RCC 7860 (cell line): ENCODE results near the gene TAC3.
A peak's percentile ranks its signal among the peaks of the same experiment; 100 is the strongest.
"Not testable (repeated sequence)": the region's sequence is repeated elsewhere in the genome, so short reads cannot be mapped to it uniquely, and the experiment has no call there.

Source experiments
- DNase-seq: peaks from one replicate; pipeline ENCODE4 v3.0.0-alpha.2; 2015; ENCODE audit warnings: low spot score
- FAIRE-seq: peaks from 2 replicates; lab custom pipeline; 2012; peaks lifted over from hg19 to GRCh38; lab: Jason Lieb, UNC

The TAC3 gene

DNA sequence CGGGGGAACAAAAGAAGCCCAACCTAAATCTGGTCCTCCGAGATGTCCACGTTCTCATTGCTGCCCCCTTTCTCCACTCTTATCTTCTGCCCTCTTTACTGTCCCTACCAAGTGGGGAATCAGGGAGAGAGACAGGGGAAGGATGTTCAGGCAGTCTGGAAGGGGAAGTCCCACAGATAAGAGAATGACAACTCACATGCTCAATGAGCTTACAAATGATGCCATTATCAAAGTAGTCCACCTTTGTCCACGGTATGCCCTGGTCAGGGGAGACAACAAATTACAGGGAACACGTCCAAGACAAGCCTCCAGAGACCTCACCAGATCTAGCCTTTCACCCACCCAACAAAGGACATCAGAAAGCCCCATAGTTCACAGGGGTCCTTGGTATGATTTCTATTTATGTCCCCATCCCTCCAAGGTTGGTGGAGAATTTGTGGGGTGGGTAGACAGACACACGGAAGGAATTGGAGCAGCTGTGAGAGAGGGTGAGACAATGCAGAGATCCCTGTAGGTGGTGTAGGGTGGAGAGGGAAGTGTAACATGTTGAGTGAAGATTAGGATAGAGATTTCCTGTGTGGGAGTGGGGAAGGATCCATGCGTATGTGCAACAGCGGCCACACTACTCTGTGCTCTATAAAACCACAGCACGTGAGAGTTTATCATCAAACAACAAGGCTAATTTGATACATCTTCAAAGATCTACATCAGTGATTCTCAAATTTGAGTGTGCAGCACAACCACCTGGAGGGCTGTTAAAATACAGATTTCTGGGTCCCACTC lies 22.9 kb upstream of the TAC3 start:
- DNase-seq (no peak), FAIRE-seq (no peak)

- no peak for DNase-seq
- no peak for FAIRE-seq
These were observed 20.9 kb upstream of the TAC3 start for GRCh38 chr12:57037264-57037663.

GRCh38 chr12:57033431-57033830 lies 17.1 kb upstream of the TAC3 start:
- FAIRE-seq (no peak), DNase-seq (no peak)

- FAIRE-seq = no peak
- DNase-seq = no peak
These were observed 15.5 kb upstream of the TAC3 start for GRCh38 chr12:57031789-57032188.

DNA sequence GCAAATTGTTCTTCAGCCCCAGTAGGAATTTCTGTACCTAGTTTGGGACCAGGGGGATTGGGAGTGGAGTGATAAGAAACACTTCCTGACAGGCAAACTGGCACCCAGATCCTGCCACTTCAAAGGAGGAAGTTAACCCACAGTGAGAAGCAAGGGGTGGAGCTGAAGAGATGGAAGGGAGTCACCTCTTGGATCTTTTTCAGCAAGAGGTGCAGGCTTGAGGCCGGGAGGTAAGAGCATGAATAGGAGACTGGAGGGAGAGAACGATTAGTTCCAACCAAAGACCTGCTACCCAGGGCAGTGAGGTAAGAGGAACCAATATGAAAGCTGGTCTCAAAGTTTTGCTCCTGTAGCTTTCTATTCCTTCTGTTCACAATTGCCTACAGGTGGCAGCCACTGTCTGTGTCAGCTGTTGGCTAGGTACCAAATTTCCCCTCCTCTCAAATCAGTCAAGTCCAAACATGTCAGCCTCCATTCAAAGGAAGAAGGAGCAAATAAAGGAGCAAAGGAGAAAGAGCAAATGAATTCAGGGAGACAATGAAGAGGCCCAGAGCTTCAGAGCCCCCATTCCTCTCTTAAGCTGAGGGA lies 14.9 kb upstream of the TAC3 start:
- DNase-seq = no peak
- FAIRE-seq = no peak

DNA sequence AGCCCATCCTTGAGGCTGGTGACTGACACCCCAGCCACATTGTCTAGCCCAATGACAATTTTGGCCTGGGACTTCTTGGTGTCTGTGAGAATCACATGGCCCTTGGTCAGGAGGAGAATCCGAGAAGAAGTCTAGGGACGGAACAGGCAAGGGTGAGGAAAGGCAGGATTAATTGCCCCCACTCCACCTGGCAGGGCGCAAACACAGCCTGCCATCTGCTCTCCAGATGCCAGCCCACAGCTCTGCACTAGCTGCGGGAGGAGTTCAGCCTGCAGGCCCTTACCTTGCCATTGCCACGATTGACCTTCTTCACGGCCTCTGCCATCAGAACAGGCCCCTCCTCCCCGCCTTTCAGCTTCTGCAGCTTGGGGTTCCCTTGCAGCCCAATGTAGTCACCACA lies 13.1 kb upstream of the TAC3 start:
- FAIRE-seq = no peak
- no peak for DNase-seq

DNA sequence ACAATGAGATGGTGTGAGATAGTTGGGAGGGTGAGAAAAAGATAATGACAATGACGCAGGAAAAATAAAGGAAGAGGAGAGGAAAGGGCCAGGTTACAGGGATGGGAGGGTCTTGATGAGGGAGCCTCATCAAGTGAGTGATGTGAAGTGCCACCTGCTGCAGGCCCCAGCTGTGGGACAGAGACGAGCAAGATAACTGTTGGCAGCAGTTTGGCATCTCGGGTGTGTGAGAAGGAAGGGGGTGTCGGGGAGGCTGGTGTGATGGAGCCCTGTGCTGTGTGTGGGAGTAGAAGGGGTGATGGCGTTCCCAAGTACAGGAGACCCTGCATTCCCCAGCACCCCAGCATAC lies 11.4 kb upstream of the TAC3 start:
- DNase-seq (no peak), FAIRE-seq (no peak)

DNA sequence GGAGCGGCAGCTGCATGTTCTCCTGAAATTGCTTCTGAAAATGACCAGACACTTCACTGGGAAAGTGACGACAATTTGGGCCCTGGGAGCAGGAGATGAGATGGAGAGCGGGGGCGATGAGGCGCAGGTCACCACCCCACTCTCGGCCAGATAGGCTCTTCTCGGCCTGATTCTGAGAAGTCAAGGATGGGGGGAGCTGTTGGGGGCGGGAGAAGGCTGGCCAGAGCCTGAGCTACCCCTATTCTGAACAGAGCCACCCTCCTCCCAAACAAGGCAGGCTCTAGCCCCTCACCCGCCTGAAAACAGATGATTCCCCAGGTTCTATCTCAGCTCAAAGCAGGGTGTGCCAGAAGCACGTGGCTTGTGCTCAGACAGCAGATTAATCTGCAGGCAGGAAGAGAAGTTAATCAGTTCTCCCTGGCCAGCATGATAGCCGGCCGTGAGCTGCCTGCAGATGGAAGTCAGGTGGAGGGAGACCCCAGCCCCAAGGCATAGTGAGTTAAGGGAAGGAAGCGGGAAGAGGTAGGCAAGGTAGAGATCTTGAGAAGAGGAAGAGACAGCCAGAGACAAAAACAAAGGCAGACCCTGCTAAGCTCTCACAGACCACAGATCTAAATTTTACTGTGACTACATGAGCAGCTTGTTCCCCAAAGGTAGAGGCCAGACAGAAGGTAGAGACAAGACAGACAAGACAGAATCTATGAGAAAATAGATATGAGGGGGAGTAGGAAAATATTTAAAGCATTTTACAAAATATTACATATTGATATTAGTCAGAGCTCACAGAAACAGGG lies 10.9 kb upstream of the TAC3 start:
- no peak for DNase-seq

DNA sequence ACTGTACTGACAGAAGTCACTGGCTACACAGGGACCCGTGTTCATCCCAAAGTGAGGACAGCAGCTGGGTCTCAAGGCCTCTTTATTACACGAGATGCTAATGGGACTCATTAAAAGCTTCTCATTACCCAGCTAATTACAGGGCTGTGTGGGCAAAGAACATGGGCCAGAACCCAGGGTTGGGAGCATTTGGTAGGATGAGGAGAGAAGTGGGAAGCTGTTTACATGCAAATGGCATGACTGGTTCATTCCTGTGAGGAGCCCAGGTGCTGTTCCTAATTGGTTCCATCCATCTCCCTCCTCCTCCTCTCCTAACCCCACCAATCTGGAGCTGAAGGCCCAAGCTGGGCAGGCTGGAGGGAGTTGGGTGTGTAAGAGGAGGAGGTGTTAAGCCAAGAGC lies 8.9 kb upstream of the TAC3 start:
- DNase-seq (no peak), FAIRE-seq (no peak)

More for the DNA sequence above, 10.9 kb upstream of the TAC3 start:
- no peak for FAIRE-seq

DNA sequence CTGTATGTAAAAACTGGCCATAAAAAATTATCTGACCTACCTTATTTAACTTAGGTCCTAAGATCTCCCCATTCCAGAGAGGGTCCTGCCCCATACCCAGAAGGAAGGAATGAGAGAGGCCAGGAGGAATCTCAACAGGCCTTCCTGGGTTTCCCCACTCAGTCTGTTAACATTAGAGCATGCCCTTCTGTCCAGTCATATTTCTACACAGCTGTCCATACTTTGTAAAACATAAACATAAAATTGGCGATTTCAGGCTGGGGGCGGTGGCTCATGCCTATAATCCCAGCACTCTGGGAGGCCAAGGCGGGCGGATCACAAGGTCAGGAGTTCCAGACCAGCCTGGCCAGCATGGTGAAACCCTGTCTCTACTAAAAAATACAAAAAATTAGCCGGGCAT lies 6.0 kb upstream of the TAC3 start:
- FAIRE-seq, DNase-seq: not testable (repeated sequence)

DNA sequence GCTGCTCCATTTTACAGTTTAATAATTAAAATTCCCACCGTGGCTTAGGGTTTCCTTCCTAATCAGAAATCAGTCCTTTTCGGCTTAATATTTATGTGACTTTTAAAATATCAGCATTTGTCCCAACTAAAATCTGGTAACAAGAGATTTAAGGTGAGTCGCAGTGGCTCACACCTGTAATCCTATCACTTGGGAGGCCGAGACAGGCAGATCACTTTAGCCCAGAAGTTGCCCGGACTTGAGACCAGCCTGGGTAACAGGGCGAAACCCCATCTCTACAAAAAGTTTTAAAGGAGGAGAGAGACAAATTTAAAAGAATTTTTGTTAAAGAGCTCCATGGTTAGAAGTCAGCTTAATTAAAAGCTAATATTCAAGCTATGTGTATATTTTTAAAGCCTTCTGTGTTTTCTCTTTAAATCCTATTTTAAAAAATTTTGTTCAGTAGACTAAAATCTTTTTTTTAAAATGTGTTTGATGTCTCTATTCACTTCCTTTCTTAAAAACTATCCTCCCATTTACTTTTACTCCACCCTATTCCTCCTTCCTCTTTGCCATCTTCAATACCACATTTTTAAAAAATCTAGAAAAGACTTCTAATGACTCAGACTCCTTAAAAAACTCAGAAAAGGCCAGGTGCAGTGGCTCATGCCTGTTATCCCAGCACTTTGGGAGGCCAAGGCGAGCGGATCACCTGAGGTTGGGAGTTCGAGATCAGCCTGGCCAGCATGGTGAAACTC lies 3.8 kb upstream of the TAC3 start:
- no peak for FAIRE-seq
- DNase-seq = no peak

DNA sequence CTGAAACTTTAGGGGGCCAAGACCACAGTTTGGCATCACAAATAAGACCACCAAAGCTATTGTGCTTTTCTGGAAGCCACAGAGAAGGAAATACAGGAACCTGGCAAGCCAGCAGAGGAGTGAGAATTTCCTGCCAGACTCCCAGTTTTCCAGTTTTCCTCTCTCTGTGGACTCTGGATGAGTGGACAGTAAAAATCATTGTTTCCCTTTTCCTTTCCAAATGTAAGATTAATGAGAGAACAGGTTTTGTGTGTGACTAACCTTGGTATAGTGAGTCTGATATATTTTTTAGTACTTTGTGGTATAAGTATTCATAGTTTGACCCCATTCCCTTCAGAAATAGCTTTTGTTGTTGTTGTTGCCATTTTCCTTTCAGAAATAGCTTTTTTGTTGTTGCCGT lies 2.6 kb upstream of the TAC3 start:
- FAIRE-seq (no peak), DNase-seq (no peak)

DNA sequence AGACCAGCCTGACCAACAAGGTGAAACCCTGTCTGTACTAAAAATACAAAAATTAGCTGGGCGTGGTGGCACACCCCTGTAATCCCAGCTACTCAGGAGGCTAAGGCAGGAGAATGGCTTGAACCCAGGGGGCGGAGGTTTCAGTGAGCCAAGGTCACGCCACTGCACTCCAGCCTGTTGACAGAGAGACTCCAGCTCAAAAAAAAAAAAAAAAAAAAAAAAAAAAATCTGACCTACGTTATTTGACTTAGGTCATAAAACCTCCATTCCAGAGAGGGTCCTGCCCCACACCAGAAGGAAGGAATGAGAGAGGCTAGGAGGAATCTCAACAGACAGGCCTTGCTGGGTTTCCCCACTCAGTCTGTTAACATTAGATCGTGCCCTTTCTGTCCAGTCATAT lies 2.0 kb upstream of the TAC3 start:
- DNase-seq, FAIRE-seq: not testable (repeated sequence)

DNA sequence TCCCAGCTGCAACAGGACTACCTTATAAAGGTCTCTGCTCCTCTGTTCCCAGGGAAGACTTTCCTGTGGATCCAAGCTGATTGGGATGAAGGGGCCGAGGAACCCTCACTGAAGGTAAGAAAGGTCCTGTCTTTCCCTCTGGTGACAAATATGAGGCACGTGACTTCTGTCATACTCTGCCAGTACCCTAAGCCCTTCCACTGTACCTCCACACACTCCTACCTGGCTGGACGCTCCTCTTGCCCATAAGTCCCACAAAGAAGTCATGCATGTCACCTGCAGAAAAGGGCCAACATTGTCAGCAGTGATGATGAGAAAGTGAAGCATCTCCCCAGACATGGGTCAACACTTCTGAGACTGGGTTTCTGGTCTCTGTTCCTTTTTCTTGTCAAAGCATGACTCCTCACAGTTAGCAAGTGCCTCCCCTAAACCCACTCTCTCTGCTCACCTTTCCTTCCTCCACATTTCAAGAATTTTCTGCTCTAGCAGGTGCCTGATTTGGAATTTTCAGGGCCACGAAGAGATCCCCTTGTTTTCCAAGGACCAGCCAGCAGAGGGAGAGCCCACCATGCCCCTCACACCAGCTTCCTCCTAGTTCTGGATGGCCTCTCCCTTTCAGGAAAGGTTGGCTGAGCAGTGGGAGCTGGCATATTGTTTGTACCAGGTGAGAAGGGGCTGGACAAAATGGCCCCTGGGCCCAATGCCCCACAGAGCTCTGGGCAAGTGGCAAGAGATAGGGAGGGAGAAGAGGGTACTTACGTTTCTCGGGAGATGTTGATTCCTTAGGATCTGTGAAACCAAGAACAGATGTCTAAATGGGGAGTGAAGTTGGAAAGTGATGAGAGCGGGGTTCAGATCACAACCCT lies 3.5 kb downstream of the TAC3 start:
- no peak for DNase-seq
- no peak for FAIRE-seq

DNA sequence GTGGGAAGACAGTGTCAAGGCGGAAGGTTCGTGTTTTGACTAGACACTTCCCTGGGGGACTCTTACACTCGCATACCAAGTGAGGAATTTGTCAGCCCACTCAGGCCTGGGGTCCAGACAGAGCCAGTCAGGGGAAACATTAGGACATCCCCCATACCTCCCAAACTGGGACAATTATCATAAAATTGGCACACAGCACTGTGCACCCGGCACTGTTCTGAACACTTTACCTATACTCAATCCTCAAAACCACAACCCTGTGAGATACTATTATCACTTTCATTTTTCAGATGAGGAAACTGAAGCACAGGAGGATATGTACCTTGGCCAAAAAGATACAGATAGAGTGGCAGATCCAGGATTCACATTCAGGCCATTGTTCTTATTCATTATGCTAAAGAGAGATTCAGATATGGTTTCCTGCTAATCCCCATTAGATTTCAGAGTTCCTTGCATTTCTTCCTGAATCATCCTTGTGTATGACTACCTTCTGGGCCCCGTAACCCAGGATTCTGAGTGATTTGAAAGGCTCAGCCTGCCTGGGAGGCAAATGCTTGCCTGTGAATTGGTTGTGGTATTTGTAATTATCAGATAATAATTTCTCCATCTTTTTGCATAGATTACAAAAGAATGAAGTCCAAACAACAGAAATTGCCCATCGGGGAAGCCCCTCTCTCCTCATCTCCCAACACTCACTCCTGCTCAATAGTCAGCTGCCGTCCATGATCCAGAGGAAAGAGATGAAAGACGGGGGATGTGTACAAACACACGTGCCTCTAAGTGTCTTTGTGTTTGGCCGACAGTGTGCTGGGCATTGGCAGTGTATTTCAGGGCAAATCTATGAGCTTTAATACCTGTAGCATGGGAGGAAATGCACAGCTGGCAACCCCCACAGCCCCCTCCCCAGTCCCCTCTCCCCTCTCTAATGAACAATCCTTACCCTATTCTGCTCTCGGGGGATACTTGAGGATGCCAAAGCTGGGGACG lies 4.6 kb downstream of the TAC3 start:
- DNase-seq (no peak), FAIRE-seq (no peak)

- FAIRE-seq (no peak), DNase-seq (no peak)
These were observed 5.6 kb downstream of the TAC3 start for GRCh38 chr12:57010627-57011247.

DNA sequence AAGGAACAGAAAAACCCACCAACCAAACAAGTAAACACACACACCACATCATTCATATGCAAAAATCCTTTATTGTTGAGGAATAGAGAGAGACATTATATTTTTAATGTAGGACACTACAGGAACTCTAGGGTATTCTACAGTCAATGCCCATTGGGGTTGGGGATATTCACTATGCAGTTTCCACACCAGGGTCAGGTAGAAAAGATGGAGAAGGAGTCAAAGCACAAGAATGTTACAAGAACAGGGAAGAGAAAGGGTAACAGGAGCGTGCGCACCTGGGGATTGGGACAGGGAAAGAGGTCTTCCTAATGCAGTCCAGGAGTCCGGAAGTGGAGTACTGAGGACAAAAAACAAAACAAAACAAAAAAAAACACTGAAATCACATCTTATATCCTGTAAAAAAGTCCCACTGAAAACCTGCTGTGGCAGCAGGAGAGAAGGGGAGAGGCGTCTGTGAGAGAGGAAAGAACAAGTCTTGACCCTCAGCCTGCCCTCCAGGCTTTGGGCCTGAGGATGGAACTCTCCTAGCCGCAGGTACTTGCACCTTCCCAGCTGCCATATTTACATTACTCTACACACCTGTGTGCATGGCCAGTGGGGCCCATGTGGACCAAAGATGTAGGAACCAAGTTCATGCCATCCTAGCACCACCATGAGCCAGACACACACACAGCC lies 6.2 kb downstream of the TAC3 start:
- no peak for DNase-seq
- no peak for FAIRE-seq

GRCh38 chr12:57008178-57008577 lies 8.2 kb downstream of the TAC3 start:
- FAIRE-seq = no peak
- peak; percentile 22 for DNase-seq
